H9 (cell line): ENCODE results near the gene FAM184A. TPM values are rescaled to one million over a fixed set of nuclear protein-coding genes. Genes with fewer than 3 reads are reported as not detected.

Experiments used
- DNase-seq: peaks from one replicate; pipeline ENCODE4 v3.0.0-alpha.2; 2017
- H2AFZ ChIP-seq: one replicate; pipeline ENCODE4 v1.6.1; 2013; ENCODE audit warnings: mild to moderate bottlenecking, low read length, control low read depth, moderate library complexity
- H2AK5ac ChIP-seq: 2 replicates; pipeline ENCODE4 v1.6.1; 2013; ENCODE audit warnings: low read length, control low read depth, mixed read lengths; ENCODE audit not compliant: insufficient read length
- H2BK120ac ChIP-seq: one replicate; pipeline ENCODE4 v1.6.1; 2013; ENCODE audit warnings: low read depth, mild to moderate bottlenecking, low read length, control low read depth, inconsistent platforms; ENCODE audit not compliant: poor library complexity, severe bottlenecking
- H2BK12ac ChIP-seq: 2 replicates; pipeline ENCODE4 v1.6.1; 2013; ENCODE audit warnings: low read length, control low read depth, mixed read lengths, low read depth; ENCODE audit not compliant: insufficient read length
- H2BK15ac ChIP-seq: 2 replicates; pipeline ENCODE4 v1.6.1; 2013; ENCODE audit warnings: low read depth, low read length, control low read depth
- H2BK20ac ChIP-seq: one replicate; pipeline ENCODE4 v1.6.1; 2013; ENCODE audit warnings: low read depth, mild to moderate bottlenecking, low read length, control low read depth, inconsistent platforms; ENCODE audit not compliant: poor library complexity, severe bottlenecking
- H2BK5ac ChIP-seq: 2 replicates; pipeline ENCODE4 v1.6.1; 2013; ENCODE audit warnings: low read length, control low read depth, mixed read lengths; ENCODE audit not compliant: insufficient read length
- H3K14ac ChIP-seq: 2 replicates; pipeline ENCODE4 v1.6.1; 2013; ENCODE audit warnings: low read length, control low read depth; ENCODE audit not compliant: insufficient read depth
- H3K18ac ChIP-seq: 2 replicates; pipeline ENCODE4 v1.6.1; 2013; ENCODE audit warnings: low read depth, mild to moderate bottlenecking, mixed read lengths, low read length, control low read depth; ENCODE audit not compliant: insufficient read length
- H3K23ac ChIP-seq: 2 replicates; pipeline ENCODE4 v1.6.1; 2013; ENCODE audit warnings: low read length, control low read depth, mixed read lengths, low read depth; ENCODE audit not compliant: insufficient read length
- H3K23me2 ChIP-seq: 2 replicates; pipeline ENCODE4 v1.6.1; 2013; ENCODE audit warnings: low read depth, mild to moderate bottlenecking, mixed read lengths, low read length, control low read depth; ENCODE audit not compliant: insufficient read length, poor library complexity, severe bottlenecking
- H3K27ac ChIP-seq: 2 replicates; pipeline ENCODE4 v1.5.1; 2013; ENCODE audit warnings: low read length, control low read depth, mixed read lengths, low read depth; ENCODE audit not compliant: insufficient read length
- H3K27me3 ChIP-seq: 2 replicates; pipeline ENCODE4 v1.6.1; 2013; ENCODE audit warnings: low read length, control low read depth, inconsistent platforms; ENCODE audit not compliant: insufficient read depth
- H3K4ac ChIP-seq: 2 replicates; pipeline ENCODE4 v1.6.1; 2013; ENCODE audit warnings: low read depth, mild to moderate bottlenecking, control low read depth, inconsistent platforms, low read length, moderate library complexity
- H3K4me1 ChIP-seq: 2 replicates; pipeline ENCODE4 v1.6.1; 2013; ENCODE audit warnings: low read length, control low read depth, inconsistent platforms; ENCODE audit not compliant: insufficient read depth
- H3K4me2 ChIP-seq: 2 replicates; pipeline ENCODE4 v1.6.1; 2013; ENCODE audit warnings: low read length, control low read depth, mixed read lengths; ENCODE audit not compliant: insufficient read length, insufficient read depth
- H3K56ac ChIP-seq: 2 replicates; pipeline ENCODE4 v1.6.1; 2013; ENCODE audit warnings: low read depth, mild to moderate bottlenecking, mixed read lengths, low read length, control low read depth; ENCODE audit not compliant: insufficient read length
- H3K79me1 ChIP-seq: 2 replicates; pipeline ENCODE4 v1.6.1; 2013; ENCODE audit warnings: low read depth, mild to moderate bottlenecking, moderate library complexity, low read length, control low read depth, inconsistent platforms; ENCODE audit not compliant: insufficient read depth, poor library complexity, severe bottlenecking
- H3K79me2 ChIP-seq: 2 replicates; pipeline ENCODE4 v1.6.1; 2013; ENCODE audit warnings: low read length, control low read depth, inconsistent platforms; ENCODE audit not compliant: insufficient read depth
- H3K9ac ChIP-seq: 2 replicates; pipeline ENCODE4 v1.6.1; 2013; ENCODE audit warnings: low read length, control low read depth, mixed read lengths; ENCODE audit not compliant: insufficient read length; ENCODE audit errors: extremely low read depth
- H3K9me3 ChIP-seq: one replicate; pipeline ENCODE4 v1.6.1; 2013; ENCODE audit warnings: low read depth, low read length, inconsistent platforms; ENCODE audit not compliant: control insufficient read depth
- H3T11ph ChIP-seq: one replicate; pipeline ENCODE4 v1.6.1; 2013; ENCODE audit warnings: mild to moderate bottlenecking, low read length, control low read depth, inconsistent platforms
- H4K20me1 ChIP-seq: one replicate; pipeline ENCODE4 v1.6.1; 2013; ENCODE audit not compliant: control insufficient read depth, insufficient read length, insufficient read depth
- H4K5ac ChIP-seq: 2 replicates; pipeline ENCODE4 v1.6.1; 2013; ENCODE audit warnings: low read depth, mild to moderate bottlenecking, mixed read lengths, low read length, control low read depth; ENCODE audit not compliant: insufficient read length
- H4K8ac ChIP-seq: replicated peaks from 2 replicates; pipeline ENCODE4 v1.6.1; 2013; ENCODE audit warnings: low read length, control low read depth, mixed read lengths, low read depth; ENCODE audit not compliant: insufficient read length
- H4K91ac ChIP-seq: 2 replicates; pipeline ENCODE4 v1.6.1; 2013; ENCODE audit warnings: low read depth, mild to moderate bottlenecking, moderate library complexity, mixed read lengths, low read length, control low read depth; ENCODE audit not compliant: insufficient read length
- H3K27ac Mint-ChIP-seq, 3 experiments: 2 replicates in 2 of 3; 3 replicates in 1 of 3; pipeline ENCODE4 v1.8.0; 2020 to 2021; ENCODE audit warnings: mixed read lengths in 3 of 3, mild to moderate bottlenecking in 1 of 3, moderate library complexity in 1 of 3
- H3K27me3 Mint-ChIP-seq: 2 replicates; pipeline ENCODE4 v1.8.0; 2021; ENCODE audit warnings: low read depth, mild to moderate bottlenecking, moderate library complexity, mixed read lengths
- H3K36me3 Mint-ChIP-seq, 3 experiments: 2 replicates in 2 of 3; 3 replicates in 1 of 3; pipeline ENCODE4 v1.8.0; 2020 to 2021; ENCODE audit warnings: low read depth in 3 of 3, mixed read lengths in 3 of 3; ENCODE audit not compliant: insufficient read depth in 1 of 3
- H3K4me1 Mint-ChIP-seq, 2 experiments: 2 replicates each; pipeline ENCODE4 v1.8.0; 2020; ENCODE audit warnings: mixed read lengths in 2 of 2
- H3K4me3 Mint-ChIP-seq, 2 experiments: 2 replicates in 1 of 2; 3 replicates in 1 of 2; pipeline ENCODE4 v1.8.0; 2020 to 2021; ENCODE audit warnings: mild to moderate bottlenecking in 2 of 2, mixed read lengths in 2 of 2, moderate library complexity in 1 of 2
- H3K9me3 Mint-ChIP-seq, 2 experiments: 2 replicates in 1 of 2; 3 replicates in 1 of 2; pipeline ENCODE4 v1.8.0; 2020; ENCODE audit warnings: mild to moderate bottlenecking in 2 of 2, mixed read lengths in 2 of 2, moderate library complexity in 1 of 2
- WGBS: extraction: QIAGEN DNeasy Blood & Tissue Kit; methylation state at CpG from one replicate; pipeline ENCODE4 v1.1.7; 2013; ENCODE audit warnings: missing lambda C conversion rate, low lambda C conversion rate, mixed read lengths; ENCODE audit not compliant: insufficient read length; ENCODE audit errors: extremely low coverage; 5-methylcytosine and 5-hydroxymethylcytosine counted together
- total RNA-seq: library from RNA; stranded (reverse); gene quantifications from 2 replicates; pipeline ENCODE4 v1.2.1, GENCODE V29; 2021
- TF ChIP-seq, protein P1 (sequence below): fragments of 200-600 bp; sonication (generic); conservative IDR thresholded peaks from 3 replicates; pipeline ENCODE4 v1.8.0; 2021; ENCODE audit warnings: antibody characterized with exemption, mild to moderate bottlenecking

Gene FAM184A
- total RNA-seq, 1 experiment from 2014 or later, result 11.4 TPM

DNA sequence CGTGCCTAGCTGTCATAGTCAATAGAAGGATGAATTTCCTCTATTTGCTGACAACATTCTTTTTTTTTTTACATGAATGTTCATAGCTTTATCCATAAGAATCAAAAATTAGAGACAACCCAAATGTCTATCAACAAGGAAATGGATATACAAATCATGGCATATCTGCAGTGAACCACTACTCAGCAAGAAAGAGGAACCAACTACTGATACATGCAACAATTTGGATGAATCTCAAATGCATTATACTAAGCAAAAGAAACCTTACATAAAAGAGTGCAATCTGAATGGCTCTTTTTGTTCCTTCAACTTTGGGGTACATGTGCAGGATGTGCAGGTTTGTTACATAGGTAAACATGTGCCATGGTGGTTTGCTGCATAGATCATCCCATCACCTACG is 125.8 kb downstream of the FAM184A start:
- Histone ChIP-seq H3K79me2 (no peaks in the 10 kb centered on the region), H2BK20ac (no peak overlapping the region), H3K18ac (no peak overlapping the region), H2AK5ac (no peak overlapping the region), H2BK12ac (no peak overlapping the region), H3K14ac (no peak overlapping the region), H3K4ac (no peak overlapping the region), H3K9me3 (no peaks in the 10 kb centered on the region), H4K5ac (no peak overlapping the region), H3K79me1 (no peaks in the 10 kb centered on the region), H3K27ac (no peak overlapping the region), H3K4me2 (no peak overlapping the region), H2BK15ac (no peak overlapping the region), H3K56ac (no peak overlapping the region), H3K23ac (no peak overlapping the region), H4K8ac (no peak overlapping the region), H4K91ac (no peak overlapping the region), H2BK120ac (no peak overlapping the region), H3K9ac (no peak overlapping the region), H3K23me2 (no peaks in the 10 kb centered on the region), H2AFZ (no peak overlapping the region), H3K4me1 (no peaks in the 10 kb centered on the region), H4K20me1 (no peaks in the 10 kb centered on the region), H2BK5ac (no peak overlapping the region), H3T11ph (no peak overlapping the region), H3K27me3 (no peaks in the 10 kb centered on the region)
- no CpG with 5 or more reads among the region's 2 CpGs for WGBS
- Mint-ChIP-seq H3K4me3 (no peak overlapping the region), H3K9me3 (peaks cover 0 to 3% of the 10 kb centered on the region in 2 experiments; a peak in 2 of 5 replicates), H3K36me3 (peaks cover 0 to under 1% (median 0%) of the 10 kb centered on the region in 3 experiments; a peak in 2 of 7 replicates), H3K4me1 (no peaks in the 10 kb centered on the region), H3K27me3 (no peaks in the 10 kb centered on the region), H3K27ac (no peak overlapping the region)
- DNase-seq, result no peak
- TF ChIP-seq, protein P1, sequence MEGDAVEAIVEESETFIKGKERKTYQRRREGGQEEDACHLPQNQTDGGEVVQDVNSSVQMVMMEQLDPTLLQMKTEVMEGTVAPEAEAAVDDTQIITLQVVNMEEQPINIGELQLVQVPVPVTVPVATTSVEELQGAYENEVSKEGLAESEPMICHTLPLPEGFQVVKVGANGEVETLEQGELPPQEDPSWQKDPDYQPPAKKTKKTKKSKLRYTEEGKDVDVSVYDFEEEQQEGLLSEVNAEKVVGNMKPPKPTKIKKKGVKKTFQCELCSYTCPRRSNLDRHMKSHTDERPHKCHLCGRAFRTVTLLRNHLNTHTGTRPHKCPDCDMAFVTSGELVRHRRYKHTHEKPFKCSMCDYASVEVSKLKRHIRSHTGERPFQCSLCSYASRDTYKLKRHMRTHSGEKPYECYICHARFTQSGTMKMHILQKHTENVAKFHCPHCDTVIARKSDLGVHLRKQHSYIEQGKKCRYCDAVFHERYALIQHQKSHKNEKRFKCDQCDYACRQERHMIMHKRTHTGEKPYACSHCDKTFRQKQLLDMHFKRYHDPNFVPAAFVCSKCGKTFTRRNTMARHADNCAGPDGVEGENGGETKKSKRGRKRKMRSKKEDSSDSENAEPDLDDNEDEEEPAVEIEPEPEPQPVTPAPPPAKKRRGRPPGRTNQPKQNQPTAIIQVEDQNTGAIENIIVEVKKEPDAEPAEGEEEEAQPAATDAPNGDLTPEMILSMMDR, result no peak
